EH (cell line): Measurements from ENCODE around the gene NCF4.

ENCODE experiments used
- DNase-seq: peaks from one replicate; pipeline ENCODE4 v3.0.0-alpha.2; 2015; ENCODE audit warnings: low read depth

The NCF4 gene

GRCh38 chr22:36894266-36894665 lies 33.5 kb downstream of the NCF4 start:
- no peak for DNase-seq

GRCh38 chr22:36897611-36898010 lies 36.8 kb downstream of the NCF4 start:
- no peak for DNase-seq

GRCh38 chr22:36898690-36899089 lies 37.9 kb downstream of the NCF4 start:
- DNase-seq, result no peak

- no peak for DNase-seq
These were observed 38.7 kb downstream of the NCF4 start for GRCh38 chr22:36899498-36899897.

- DNase-seq, result no peak
These were observed 39.4 kb downstream of the NCF4 start for GRCh38 chr22:36900225-36900624.

GRCh38 chr22:36900880-36901279 lies 40.1 kb downstream of the NCF4 start:
- DNase-seq, result no peak

GRCh38 chr22:36901411-36902142 lies 40.8 kb downstream of the NCF4 start:
- DNase-seq, result no peak

- DNase-seq, result no peak
These were observed 41.5 kb downstream of the NCF4 start for GRCh38 chr22:36902143-36902926.

- DNase-seq, result no peak
These were observed 43.6 kb downstream of the NCF4 start for GRCh38 chr22:36904260-36904880.

GRCh38 chr22:36907253-36908195 lies 46.7 kb downstream of the NCF4 start:
- DNase-seq, result no peak

- peak; percentile 21 for DNase-seq
These were observed 49.7 kb downstream of the NCF4 start for GRCh38 chr22:36910461-36910860.

GRCh38 chr22:36911887-36912661 lies 51.3 kb downstream of the NCF4 start:
- peak; percentile 57 for DNase-seq

GRCh38 chr22:36912694-36913426 lies 52.1 kb downstream of the NCF4 start:
- no peak for DNase-seq

- DNase-seq, result no peak
These were observed 52.9 kb downstream of the NCF4 start, which contains the start of gene CSF2RB for GRCh38 chr22:36913427-36914389. TSS of gene CSF2RB (plus strand) at chr22:36913628. CDS start at chr22:36922208, 8,580 bp downstream.

GRCh38 chr22:36914390-36914752 lies 53.6 kb downstream of the NCF4 start:
- no peak for DNase-seq

- DNase-seq, result no peak
These were observed 55.2 kb downstream of the NCF4 start for GRCh38 chr22:36916034-36916433.

- no peak for DNase-seq
These were observed 57.9 kb downstream of the NCF4 start for GRCh38 chr22:36918586-36919284.

GRCh38 chr22:36921309-36922104 lies 60.7 kb downstream of the NCF4 start:
- no peak for DNase-seq
